Activated naive CD8-positive, alpha-beta T cell treated with anti-CD3 and anti-CD28 coated beads for 36 hours (primary cell): ENCODE results near the gene C1orf35. TPM values are rescaled to one million over a fixed set of nuclear protein-coding genes. Genes with fewer than 3 reads are reported as not detected.

Experiments
- DNase-seq: peaks from one replicate; pipeline ENCODE4 v3.0.0; 2021
- H3K27ac Mint-ChIP-seq: one replicate; pipeline ENCODE4 v1.8.0; 2022; ENCODE audit warnings: mild to moderate bottlenecking, moderate library complexity, mixed read lengths
- H3K27me3 Mint-ChIP-seq: one replicate; pipeline ENCODE4 v1.8.0; 2022; ENCODE audit warnings: mild to moderate bottlenecking, mixed read lengths
- H3K36me3 Mint-ChIP-seq: one replicate; pipeline ENCODE4 v1.8.0; 2021; ENCODE audit warnings: mild to moderate bottlenecking, mixed read lengths
- H3K4me1 Mint-ChIP-seq: one replicate; pipeline ENCODE4 v1.8.0; 2021; ENCODE audit warnings: mixed read lengths
- H3K4me3 Mint-ChIP-seq: one replicate; pipeline ENCODE4 v1.8.0; 2022; ENCODE audit warnings: mild to moderate bottlenecking, moderate library complexity, mixed read lengths
- H3K9me3 Mint-ChIP-seq: one replicate; pipeline ENCODE4 v1.8.0; 2022; ENCODE audit warnings: mixed read lengths
- total RNA-seq, 2 experiments: library from RNA; stranded (reverse); gene quantifications; one replicate each; pipeline ENCODE4 v1.2.3, GENCODE V29; 2021

The C1orf35 gene
- 10 to 100 TPM; 24.4 to 26.1 TPM for total RNA-seq

GRCh38 chr1:228102791-228103620, at the start of gene C1orf35:
Gene C1orf35 (minus strand): TSS chr1:228103325. CDS start chr1:228103227, 98 bp downstream.
- peak; percentile 96 for DNase-seq
- Mint-ChIP-seq H3K27ac (peak within 1 kb of the TSS; percentile 92), H3K9me3 (no peaks in the 10 kb centered on the region), H3K4me3 (peak within 1 kb of the TSS; percentile 92), H3K36me3 (peaks cover 21% of the 10 kb centered on the region), H3K4me1 (peaks cover 9% of the 10 kb centered on the region), H3K27me3 (no peaks in the 10 kb centered on the region)

- Mint-ChIP-seq H3K36me3 (no peaks in the 10 kb centered on the region), H3K4me1 (peaks cover 23% of the 10 kb centered on the region), H3K9me3 (no peaks in the 10 kb centered on the region), H3K4me3 (no peak overlapping the region), H3K27ac (no peak overlapping the region), H3K27me3 (no peaks in the 10 kb centered on the region)
- no peak for DNase-seq
Measured at GRCh38 chr1:228152918-228153258, 49.8 kb upstream of the C1orf35 start.

DNA sequence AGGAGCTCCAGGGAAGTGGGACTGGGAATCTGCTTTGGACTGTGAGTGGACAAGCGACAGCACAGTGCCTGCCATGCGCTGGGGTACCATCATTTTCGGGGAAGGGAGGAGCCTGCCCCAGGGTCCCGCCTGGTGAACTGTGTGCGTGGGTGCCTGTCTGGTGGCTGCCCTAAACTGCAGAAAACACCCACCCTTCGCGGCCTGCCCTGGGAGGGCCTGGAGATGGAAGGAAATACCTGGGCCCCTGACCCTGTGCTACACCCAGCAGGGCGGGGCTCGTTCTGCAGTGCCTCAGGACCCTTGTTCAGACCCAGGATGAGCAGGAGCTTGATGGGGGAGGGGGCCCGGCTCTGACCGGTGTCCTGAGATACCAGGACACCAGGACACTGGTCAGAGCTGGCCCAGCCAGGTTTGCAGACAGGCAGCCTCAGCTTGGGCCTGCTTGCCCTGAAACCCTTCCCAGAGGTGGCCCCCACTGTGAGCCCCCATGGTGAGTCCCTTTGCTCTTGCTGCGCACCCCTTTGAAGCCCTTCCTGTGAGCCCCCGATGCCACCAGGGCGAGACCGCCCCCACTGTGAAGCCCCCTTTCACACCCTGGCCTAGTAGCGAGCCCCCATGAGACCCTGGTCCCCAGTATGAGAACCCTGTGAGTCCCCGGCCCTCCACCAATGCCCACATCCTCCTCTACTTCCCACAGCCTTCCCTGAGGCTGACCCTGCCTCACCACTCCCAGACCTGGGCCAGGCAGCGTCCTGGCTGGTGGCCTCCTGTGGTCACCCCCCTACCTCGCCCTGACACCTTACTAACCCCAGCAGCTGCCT, 49.2 kb upstream of the C1orf35 start:
- Mint-ChIP-seq H3K27ac (no peak overlapping the region), H3K27me3 (no peaks in the 10 kb centered on the region)
- no peak for DNase-seq

GRCh38 chr1:228151180-228151925, 48.2 kb upstream of the C1orf35 start:
- no peaks in the 10 kb centered on the region for H3K9me3 Mint-ChIP-seq
- H3K27me3 Mint-ChIP-seq = no peaks in the 10 kb centered on the region
- no peak overlapping the region for H3K4me3 Mint-ChIP-seq
- peaks cover 18% of the 10 kb centered on the region for H3K4me1 Mint-ChIP-seq
- DNase-seq = no peak
- H3K27ac Mint-ChIP-seq = peak overlapping the region; percentile 21
- no peaks in the 10 kb centered on the region for H3K36me3 Mint-ChIP-seq

More for the DNA sequence above, 49.2 kb upstream of the C1orf35 start:
- H3K4me3 Mint-ChIP-seq = no peak overlapping the region
- no peaks in the 10 kb centered on the region for H3K36me3 Mint-ChIP-seq
- peaks cover 22% of the 10 kb centered on the region for H3K4me1 Mint-ChIP-seq
- no peaks in the 10 kb centered on the region for H3K9me3 Mint-ChIP-seq

DNA sequence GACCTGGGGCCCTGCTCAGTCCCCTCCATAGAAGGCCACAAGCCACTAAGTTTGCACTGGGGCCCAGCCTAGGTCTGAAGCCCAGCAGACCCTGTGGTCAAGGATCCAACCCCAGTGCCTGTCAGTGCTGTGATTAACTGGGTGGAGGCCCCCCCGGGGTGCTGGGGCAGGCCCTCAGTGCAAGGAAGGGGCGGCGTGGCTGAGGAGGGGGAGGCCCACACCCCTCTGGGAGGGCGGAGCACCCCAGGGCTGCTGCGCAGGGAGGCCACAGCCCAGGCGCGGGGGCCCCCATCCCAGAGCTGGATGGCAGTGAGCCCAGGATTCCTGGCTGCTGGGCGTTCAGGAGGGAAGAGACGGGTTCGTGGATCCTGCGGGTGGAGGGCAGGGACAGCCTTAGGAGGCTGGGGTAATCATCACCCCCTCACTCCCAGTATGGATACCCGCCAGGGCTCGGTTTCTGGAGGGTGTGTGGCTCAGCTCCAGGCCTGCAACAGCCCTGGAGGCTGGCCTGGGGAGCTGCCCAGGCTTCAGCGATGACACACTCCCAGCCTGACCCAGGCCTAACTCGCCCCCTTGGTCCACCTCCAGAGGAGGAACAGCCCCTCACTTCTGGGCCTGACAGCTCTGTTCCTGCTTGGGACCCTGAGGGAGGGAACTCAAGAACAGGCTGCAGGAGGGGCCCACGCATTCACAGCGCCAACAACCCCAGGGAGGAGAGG, 47.5 kb upstream of the C1orf35 start:
- no peaks in the 10 kb centered on the region for H3K9me3 Mint-ChIP-seq
- H3K4me1 Mint-ChIP-seq = peaks cover 14% of the 10 kb centered on the region
- no peaks in the 10 kb centered on the region for H3K36me3 Mint-ChIP-seq
- no peak overlapping the region for H3K27ac Mint-ChIP-seq
- H3K27me3 Mint-ChIP-seq = no peaks in the 10 kb centered on the region
- H3K4me3 Mint-ChIP-seq = no peak overlapping the region
- DNase-seq = no peak

- Mint-ChIP-seq H3K27me3 (no peaks in the 10 kb centered on the region), H3K4me3 (no peak overlapping the region), H3K27ac (no peak overlapping the region), H3K36me3 (no peaks in the 10 kb centered on the region), H3K9me3 (no peaks in the 10 kb centered on the region), H3K4me1 (peaks cover 11% of the 10 kb centered on the region)
- DNase-seq = no peak
Measured at GRCh38 chr1:228150120-228150460, 47.0 kb upstream of the C1orf35 start.

DNA sequence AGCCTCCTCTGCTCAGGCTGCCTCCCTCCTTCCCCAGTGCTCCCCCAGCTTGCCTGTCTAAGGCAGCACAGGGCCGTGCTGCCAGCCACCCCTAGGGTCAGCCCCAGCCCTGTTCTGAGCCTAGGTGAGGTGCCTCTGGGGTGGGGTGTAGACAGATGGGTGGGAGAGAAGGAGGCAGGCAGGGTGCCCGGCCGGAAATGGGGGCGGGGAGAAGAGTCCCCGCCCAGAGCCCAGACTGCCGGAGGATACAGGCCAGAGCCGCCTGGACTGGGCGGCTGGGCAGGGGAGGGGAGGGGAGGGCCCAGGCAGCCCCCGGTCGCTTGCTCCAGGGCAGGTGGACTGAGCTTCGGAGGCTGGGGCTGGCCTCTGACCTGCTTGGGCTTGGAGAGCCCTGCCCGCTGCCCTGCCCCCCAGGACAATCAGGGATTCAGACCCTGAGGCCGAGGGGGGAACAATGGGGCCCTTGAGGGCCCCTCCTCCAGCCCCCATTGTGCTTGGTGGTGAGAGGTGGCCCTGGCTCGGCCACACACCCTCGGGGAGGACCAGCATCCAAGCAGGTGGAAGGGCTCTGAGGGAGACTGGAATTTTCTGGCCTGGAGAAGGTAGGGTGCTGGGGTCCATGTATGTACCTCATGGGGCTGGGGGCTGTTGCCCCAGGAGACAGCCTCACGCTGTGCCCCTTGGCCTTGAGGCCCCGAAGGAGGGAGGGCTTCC, 46.4 kb upstream of the C1orf35 start, which contains the start of gene GJC2:
GJC2 (plus strand) TSS at position 525 of the 714 bp plus-strand sequence. CDS start 7,829 bp downstream, outside the sequence.
- Mint-ChIP-seq H3K27me3 (no peaks in the 10 kb centered on the region), H3K4me1 (peaks cover 8% of the 10 kb centered on the region), H3K36me3 (no peaks in the 10 kb centered on the region), H3K4me3 (no peak within 1 kb of the TSS), H3K27ac (no peak within 1 kb of the TSS), H3K9me3 (no peaks in the 10 kb centered on the region)
- DNase-seq = no peak

DNA sequence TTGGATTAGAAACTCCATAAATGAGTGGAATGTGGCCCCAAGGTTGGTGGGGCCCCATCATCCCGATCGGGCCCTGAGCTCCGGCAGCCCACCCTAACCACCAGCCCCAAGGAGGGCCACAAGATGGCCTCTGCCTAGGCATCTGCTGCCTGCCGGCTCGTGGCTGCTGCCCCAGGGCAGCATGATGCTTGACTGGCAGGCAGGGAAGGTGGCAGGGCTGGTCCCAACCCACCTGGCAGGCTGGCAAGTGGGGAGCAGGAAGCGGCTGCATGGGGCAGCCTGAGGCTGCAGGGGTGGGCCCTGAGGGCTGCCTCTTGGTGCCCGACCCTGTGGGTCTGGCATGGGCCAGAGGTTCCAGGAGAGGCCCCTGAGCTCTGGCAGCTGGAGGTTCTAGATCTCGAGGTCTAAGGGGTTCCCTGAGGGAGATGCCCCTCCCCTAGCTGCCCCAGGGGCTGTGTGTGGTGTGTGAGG, 45.8 kb upstream of the C1orf35 start:
- Mint-ChIP-seq H3K27me3 (no peaks in the 10 kb centered on the region), H3K27ac (no peak overlapping the region), H3K4me1 (peaks cover 7% of the 10 kb centered on the region), H3K9me3 (no peaks in the 10 kb centered on the region), H3K4me3 (no peak overlapping the region), H3K36me3 (no peaks in the 10 kb centered on the region)
- DNase-seq = no peak

GRCh38 chr1:228148196-228148861, 45.2 kb upstream of the C1orf35 start:
- H3K36me3 Mint-ChIP-seq = peaks cover 1% of the 10 kb centered on the region
- no peaks in the 10 kb centered on the region for H3K27me3 Mint-ChIP-seq

GRCh38 chr1:228147768-228148167, 44.6 kb upstream of the C1orf35 start:
- no peak overlapping the region for H3K4me3 Mint-ChIP-seq
- H3K9me3 Mint-ChIP-seq = no peaks in the 10 kb centered on the region
- H3K4me1 Mint-ChIP-seq = peaks cover 18% of the 10 kb centered on the region
- H3K27ac Mint-ChIP-seq = no peak overlapping the region
- no peaks in the 10 kb centered on the region for H3K27me3 Mint-ChIP-seq
- no peak for DNase-seq
- H3K36me3 Mint-ChIP-seq = peaks cover 7% of the 10 kb centered on the region

More at GRCh38 chr1:228148196-228148861, 45.2 kb upstream of the C1orf35 start:
- Mint-ChIP-seq H3K4me3 (no peak overlapping the region), H3K9me3 (no peaks in the 10 kb centered on the region), H3K27ac (no peak overlapping the region), H3K4me1 (peaks cover 12% of the 10 kb centered on the region)
- DNase-seq = no peak

GRCh38 chr1:228147151-228147693, 44.1 kb upstream of the C1orf35 start:
- Mint-ChIP-seq H3K27ac (no peak overlapping the region), H3K4me1 (peaks cover 23% of the 10 kb centered on the region), H3K36me3 (peaks cover 12% of the 10 kb centered on the region), H3K9me3 (no peaks in the 10 kb centered on the region), H3K4me3 (no peak overlapping the region), H3K27me3 (no peaks in the 10 kb centered on the region)
- DNase-seq = no peak

DNA sequence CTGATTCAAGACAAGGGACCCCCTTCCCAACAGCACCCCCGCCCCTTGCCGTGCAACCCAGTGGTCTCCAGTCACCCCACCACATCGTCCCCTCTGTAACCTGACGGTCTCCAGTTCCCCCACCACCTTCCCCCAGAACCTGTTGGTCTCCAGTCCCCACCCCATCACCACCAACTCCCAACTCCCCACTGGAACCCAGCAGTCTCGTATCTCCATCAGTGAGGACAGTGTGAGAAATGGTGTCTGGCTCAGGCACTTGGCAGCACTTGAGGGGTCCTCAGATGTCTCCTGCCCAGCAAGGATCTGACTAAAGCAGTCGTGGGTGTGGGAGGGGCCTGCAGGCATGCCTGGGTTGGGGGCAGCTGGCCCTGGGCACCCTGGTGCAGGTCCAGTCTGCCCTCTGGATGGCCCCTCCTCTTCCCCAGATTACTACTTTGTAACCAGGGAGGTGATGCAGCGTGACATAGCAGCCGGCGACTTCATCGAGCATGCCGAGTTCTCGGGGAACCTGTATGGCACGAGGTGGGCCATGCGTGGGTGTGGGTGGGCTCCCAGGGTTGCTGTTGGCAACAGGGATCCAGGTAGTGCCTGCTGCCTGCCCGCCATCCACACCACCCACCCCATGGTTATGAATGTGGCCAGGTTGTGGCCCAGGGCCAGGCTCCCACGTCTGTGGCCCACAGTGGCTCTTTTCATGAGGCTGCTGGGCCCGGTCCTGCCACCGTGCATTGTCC, 43.5 kb upstream of the C1orf35 start:
- Mint-ChIP-seq H3K4me1 (peaks cover 25% of the 10 kb centered on the region), H3K27ac (no peak overlapping the region), H3K4me3 (no peak overlapping the region), H3K36me3 (peaks cover 19% of the 10 kb centered on the region), H3K9me3 (no peaks in the 10 kb centered on the region), H3K27me3 (no peaks in the 10 kb centered on the region)
- no peak for DNase-seq
